ENCODE results near the gene KCTD12.

DNA sequence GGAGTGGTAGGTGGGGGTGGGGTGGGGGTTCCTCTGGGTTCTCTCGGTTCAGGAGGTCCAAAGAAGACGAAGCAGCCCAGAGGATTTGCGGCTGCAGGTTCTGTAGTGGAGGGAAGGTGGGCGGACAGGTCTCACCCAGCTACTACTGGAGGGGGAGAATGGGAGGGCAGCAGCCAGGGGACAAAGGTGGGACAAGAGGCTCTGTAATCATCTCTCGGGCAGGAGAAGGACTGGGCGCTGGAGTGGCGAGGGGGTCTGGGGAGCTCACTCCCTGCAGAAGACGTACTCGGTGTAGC lies 1.4 kb downstream of the KCTD12 start:
- no peak for TF ChIP-seq EP300 (IDR thresholded peaks at IDR 0.05; ENCODE audit: low read depth)
- TF ChIP-seq, protein P1, sequence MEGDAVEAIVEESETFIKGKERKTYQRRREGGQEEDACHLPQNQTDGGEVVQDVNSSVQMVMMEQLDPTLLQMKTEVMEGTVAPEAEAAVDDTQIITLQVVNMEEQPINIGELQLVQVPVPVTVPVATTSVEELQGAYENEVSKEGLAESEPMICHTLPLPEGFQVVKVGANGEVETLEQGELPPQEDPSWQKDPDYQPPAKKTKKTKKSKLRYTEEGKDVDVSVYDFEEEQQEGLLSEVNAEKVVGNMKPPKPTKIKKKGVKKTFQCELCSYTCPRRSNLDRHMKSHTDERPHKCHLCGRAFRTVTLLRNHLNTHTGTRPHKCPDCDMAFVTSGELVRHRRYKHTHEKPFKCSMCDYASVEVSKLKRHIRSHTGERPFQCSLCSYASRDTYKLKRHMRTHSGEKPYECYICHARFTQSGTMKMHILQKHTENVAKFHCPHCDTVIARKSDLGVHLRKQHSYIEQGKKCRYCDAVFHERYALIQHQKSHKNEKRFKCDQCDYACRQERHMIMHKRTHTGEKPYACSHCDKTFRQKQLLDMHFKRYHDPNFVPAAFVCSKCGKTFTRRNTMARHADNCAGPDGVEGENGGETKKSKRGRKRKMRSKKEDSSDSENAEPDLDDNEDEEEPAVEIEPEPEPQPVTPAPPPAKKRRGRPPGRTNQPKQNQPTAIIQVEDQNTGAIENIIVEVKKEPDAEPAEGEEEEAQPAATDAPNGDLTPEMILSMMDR (IDR thresholded peaks at IDR 0.05) = no peak
- no peak for TF ChIP-seq POLR2A (IDR thresholded peaks at IDR 0.05)
- no peak for TF ChIP-seq POLR2AphosphoS5 (IDR thresholded peaks at IDR 0.05)
